GM10266 (cell line): Measurements from ENCODE around the gene NPM1.
"Not testable (repeated sequence)": the region's sequence is repeated elsewhere in the genome, so short reads cannot be mapped to it uniquely, and the experiment has no call there.

Experiments used
- DNase-seq: peaks from one replicate; pipeline ENCODE4 v3.0.0; 2012; ENCODE audit errors: extremely low spot score
- TF ChIP-seq, protein P1 (sequence below): IDR thresholded peaks from 2 replicates; pipeline ENCODE4 v1.5.1; 2012; ENCODE audit warnings: mild to moderate bottlenecking, low read depth; ENCODE audit not compliant: control insufficient read depth, insufficient read depth; ENCODE audit errors: missing control alignments

NPM1 gene

DNA sequence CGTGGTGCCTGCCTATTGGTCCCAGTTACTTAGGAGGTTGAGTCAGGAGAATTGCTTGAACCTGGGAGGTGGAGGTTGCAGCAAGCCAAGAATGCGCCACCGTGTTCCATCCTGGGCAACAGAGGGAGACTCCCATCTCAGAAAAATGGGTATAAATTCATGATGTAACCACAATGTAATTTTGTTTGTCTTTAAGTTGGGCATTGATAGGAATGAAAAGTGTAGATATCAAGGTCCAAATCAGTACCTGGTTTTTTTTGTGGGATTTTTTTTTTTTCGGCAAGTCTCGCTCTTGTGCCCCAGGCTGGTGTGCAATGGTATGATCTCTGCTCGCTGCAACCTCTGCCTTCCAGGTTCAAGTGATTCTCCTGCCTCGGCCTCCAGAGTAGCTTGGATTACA, 7.4 kb downstream of the NPM1 start:
- TF ChIP-seq, protein P1, sequence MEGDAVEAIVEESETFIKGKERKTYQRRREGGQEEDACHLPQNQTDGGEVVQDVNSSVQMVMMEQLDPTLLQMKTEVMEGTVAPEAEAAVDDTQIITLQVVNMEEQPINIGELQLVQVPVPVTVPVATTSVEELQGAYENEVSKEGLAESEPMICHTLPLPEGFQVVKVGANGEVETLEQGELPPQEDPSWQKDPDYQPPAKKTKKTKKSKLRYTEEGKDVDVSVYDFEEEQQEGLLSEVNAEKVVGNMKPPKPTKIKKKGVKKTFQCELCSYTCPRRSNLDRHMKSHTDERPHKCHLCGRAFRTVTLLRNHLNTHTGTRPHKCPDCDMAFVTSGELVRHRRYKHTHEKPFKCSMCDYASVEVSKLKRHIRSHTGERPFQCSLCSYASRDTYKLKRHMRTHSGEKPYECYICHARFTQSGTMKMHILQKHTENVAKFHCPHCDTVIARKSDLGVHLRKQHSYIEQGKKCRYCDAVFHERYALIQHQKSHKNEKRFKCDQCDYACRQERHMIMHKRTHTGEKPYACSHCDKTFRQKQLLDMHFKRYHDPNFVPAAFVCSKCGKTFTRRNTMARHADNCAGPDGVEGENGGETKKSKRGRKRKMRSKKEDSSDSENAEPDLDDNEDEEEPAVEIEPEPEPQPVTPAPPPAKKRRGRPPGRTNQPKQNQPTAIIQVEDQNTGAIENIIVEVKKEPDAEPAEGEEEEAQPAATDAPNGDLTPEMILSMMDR = no peak

DNA sequence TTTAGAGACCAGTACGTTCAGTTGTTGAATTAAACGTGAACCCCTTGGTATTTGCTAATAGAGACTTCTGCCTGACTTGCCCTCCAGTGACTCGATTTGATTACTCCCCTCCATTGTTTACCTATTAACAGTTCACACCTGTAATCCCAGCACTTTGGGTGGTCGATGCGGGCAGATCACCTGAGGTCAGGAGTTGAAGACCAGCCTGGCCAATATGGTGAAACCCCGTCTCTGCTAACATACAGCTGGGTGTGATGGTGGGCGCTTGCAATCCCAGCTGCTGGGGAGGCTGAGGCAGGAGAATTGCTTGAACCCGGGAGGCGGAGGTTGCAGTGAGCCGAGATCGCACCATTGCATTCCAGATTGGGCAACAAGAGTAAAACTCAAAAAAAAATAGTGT, 8.9 kb downstream of the NPM1 start:
- not testable (repeated sequence) for DNase-seq

More for the DNA sequence above, 7.4 kb downstream of the NPM1 start:
- DNase-seq = no peak

DNA sequence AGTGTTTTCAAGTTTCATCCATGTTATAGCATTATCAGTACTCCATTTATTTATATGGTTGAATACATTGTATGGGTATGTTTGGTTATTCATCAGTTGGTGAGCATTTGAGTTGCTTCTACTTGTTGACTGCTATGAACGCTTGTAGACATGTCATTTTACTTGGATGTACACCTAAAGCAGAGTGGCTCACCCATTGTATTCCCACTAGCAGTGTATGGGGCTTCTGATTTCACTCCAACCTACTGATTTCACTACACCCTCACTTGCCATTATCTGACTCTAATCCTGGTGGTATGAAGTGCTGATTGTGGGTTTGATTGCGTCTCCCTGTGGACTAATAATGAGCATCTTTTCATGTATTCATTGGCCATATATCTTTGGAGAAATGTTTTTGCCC, 9.5 kb downstream of the NPM1 start:
- TF ChIP-seq, protein P1 = no peak

DNA sequence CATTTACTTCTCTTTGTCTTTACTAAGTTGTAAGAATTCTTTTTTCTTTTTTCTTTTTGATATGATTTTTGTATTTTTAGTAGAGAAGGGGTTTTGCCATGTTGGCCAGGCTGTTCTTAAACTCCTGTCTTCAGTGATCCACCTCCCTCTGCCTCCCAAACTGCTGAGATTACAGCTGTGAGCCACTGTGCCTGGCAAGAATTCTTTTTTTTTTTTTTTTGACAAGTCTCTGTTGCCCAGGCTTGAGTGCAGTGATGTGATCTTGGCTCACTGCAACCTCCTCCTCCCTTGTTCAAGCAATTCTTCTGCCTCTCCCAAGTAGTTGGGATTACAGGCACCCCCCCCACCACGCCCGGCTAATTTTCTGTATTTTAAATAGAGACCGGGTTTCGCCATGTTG, 9.9 kb downstream of the NPM1 start:
- TF ChIP-seq, protein P1 = no peak
- DNase-seq = no peak

More for the DNA sequence above, 9.5 kb downstream of the NPM1 start:
- no peak for DNase-seq

DNA sequence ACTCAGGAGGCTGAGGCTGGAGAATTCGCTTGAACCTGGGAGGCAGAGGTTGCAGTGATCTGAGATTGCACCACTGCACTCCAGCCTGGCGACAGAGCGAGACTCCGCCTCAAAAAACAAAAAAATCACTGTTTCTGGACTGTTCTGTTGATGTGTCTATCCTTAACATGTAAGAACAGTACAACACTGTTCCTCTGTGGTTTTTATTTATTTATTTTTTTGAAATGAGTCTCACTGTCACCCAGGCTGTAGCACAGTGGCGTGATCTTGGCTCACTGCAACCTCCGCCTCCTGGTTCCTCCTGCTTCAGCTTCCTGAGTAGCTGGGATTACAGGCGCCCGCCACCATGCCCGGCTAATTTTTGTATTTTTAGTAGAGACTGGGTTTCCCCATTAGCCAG, 11.0 kb downstream of the NPM1 start:
- DNase-seq = not testable (repeated sequence)

DNA sequence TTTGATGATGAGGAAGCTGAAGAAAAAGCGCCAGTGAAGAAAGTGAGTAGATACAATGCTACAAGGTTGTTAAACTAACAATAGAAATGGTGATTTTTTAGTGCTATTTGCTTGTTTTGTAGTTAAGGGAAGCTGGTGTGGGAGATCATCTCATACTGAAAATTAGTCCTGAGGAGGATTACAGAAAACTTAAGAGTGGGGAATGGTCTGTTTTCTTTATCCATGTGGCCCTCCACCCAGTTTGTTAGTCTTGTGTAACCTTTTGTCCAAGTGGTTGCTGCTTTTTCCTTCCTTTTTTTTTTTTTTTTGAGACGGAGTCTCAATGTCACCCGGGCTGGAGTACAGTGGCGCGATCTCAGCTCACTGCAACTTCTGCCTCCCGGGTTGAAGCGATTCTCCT, 12.5 kb downstream of the NPM1 start:
- no peak for DNase-seq
- TF ChIP-seq, protein P1 = no peak

DNA sequence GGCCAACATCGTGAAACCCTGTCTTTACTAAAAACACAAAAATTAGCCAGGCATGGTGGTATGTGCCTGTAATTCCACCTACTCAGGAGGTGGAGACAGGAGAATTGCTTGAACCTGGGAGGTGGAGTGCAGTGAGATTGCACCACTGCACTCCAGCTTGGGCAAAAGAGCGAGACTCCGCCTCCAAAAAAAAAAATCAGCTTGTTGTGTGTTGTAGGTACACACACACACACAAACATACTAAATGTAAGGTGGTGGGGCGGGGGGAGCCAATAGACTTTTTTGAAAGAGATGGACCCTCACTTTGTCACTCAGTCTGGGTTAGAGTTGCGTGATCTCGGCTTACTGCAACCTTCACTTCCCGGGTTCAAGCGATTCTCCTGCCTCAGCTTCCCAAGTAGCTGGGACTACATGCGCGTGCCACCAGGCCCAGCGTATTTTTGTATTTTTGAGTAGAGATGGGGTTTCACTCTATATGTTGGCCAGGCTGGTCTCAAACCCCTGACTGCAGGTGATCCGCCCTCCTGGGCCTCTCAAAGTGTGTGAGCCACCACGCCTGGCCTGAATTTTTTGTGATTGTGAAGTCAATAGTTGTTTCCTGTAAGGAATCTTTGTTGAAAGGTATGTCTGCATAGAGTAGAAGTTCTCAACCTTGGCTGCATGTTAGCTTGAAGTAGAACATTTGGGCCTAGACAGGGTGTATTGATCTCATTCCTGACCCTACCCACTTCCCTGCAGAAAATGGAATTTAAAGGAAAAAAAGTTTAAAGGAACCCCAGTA, 13.7 kb downstream of the NPM1 start:
- no peak for DNase-seq

DNA sequence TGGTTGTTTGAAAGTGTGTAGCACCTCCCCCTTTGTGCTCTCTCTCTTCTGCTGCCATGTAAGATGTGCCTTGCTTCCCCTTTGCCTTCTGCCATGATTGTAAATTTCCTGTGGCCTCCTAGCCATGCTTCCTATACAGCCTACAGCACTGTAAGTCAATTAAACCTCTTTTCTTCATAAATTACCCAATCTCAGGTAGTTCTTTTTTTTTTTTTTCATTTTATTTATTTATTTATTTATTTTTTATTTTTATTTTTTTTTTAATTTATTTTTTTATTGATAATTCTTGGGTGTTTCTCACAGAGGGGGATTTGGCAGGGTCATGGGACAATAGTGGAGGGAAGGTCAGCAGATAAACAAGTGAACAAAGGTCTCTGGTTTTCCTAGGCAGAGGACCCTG, 15.1 kb downstream of the NPM1 start:
- DNase-seq = not testable (repeated sequence)

More for the DNA sequence above, 13.7 kb downstream of the NPM1 start:
- TF ChIP-seq, protein P1 = no peak

DNA sequence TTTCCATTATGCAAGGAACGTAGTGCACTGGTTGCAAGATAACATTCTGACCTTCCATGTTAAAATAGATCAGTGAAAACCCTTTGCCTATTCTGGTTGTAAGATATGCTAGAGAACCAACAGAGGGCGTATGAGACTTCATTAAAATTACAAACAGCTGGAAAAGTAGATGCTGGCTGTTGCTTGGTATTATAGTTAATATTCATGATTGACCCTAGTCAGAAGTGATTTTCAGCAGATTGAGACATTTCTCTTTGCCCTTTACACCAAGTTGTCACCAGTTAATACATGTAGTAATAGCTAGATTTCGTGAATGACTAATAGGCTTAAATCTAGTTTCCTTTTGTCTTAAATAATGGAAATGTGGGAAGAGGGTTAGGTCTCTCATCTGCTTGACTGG, 18.0 kb downstream of the NPM1 start:
- TF ChIP-seq, protein P1 = no peak
- no peak for DNase-seq
